Fibroblast of villous mesenchyme (primary cell): ENCODE results near the gene KCNQ1. TPM values are rescaled to one million over a fixed set of nuclear protein-coding genes. Genes with fewer than 3 reads are reported as not detected.

Experiments used
- DNase-seq: peaks from one replicate; pipeline ENCODE4 v3.0.0-alpha.2; 2010; ENCODE audit warnings: low read depth
- H3K4me3 ChIP-seq: 2 replicates; pipeline ENCODE4 v1.5.1; 2011; ENCODE audit warnings: low read depth, mild to moderate bottlenecking, low read length
- total RNA-seq: library from RNA; depleted of rRNA; stranded (reverse); fragments of >200 nt; gene quantifications from 2 replicates; pipeline ENCODE4 v1.2.3, GENCODE V29; 2012
- TF ChIP-seq, protein P1 (sequence below): IDR thresholded peaks from 2 replicates; pipeline ENCODE4 v1.5.1; 2012; ENCODE audit warnings: low read depth, mild to moderate bottlenecking, low read length; ENCODE audit not compliant: insufficient read depth

The KCNQ1 gene
- total RNA-seq, 1 donor = not detected

DNA sequence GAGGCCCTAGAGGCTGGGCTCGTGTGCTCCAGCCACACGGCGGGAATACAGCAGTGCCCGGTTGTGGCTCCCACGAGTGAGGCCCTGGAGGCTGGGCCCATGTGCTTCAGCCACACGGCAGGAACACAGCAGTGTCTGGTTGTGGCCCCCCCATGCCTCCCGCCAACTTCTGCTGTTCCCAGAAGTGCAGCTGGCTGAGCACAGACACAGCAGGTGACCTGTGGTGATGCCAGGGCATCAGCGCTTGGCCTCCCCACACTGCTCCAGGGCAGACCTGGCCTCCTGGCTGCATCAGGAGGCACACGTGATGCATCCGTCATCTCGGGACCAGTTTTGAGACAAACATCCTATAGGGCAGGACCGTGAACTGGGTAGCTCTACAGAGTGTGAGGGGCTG, 144.7 kb downstream of the KCNQ1 start:
- TF ChIP-seq, protein P1, sequence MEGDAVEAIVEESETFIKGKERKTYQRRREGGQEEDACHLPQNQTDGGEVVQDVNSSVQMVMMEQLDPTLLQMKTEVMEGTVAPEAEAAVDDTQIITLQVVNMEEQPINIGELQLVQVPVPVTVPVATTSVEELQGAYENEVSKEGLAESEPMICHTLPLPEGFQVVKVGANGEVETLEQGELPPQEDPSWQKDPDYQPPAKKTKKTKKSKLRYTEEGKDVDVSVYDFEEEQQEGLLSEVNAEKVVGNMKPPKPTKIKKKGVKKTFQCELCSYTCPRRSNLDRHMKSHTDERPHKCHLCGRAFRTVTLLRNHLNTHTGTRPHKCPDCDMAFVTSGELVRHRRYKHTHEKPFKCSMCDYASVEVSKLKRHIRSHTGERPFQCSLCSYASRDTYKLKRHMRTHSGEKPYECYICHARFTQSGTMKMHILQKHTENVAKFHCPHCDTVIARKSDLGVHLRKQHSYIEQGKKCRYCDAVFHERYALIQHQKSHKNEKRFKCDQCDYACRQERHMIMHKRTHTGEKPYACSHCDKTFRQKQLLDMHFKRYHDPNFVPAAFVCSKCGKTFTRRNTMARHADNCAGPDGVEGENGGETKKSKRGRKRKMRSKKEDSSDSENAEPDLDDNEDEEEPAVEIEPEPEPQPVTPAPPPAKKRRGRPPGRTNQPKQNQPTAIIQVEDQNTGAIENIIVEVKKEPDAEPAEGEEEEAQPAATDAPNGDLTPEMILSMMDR = no peak
- no peak for DNase-seq
- no peak overlapping the region for H3K4me3 ChIP-seq

DNA sequence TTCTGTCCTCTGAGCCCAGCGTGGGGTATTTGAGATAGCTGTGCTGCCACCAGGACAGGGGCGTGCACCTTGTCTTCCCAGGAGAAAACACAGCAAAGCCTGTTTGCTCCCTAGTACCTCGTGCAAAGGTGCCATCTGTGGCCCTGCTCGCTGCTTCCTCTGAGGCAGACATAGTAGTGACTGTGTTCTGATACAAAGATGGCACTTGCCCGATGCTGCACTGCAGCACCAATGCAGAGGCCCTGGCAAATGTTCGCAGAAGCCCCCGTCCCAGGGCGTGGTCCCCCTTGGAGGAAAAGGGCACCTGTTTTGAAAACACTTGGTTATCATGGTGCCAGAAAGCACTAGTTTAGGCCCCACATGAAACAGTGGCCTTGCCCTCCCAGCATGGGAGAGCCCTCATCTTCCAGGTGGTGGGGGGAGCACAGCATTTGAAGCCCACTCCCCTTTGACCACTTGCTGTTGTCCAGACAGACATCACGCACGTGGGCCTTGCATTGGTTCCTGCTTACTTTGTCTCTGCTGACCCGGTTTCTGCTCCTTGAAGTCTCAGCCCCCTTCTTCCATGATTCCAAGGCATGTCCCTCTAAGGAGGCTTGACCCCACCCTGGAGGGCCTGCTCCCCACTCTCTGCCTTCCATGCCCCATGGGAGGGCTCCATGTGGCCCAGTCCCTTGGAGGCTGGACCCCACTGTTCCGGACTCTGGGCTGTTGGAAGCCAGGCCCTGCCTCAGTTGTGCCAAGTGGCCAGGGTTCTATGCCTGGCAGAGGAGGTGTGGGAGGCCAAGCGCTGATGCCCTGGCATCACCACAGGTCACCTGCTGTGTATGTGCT, 145.5 kb downstream of the KCNQ1 start:
- H3K4me3 ChIP-seq = no peak overlapping the region
- TF ChIP-seq, protein P1 = no peak
- no peak for DNase-seq

DNA sequence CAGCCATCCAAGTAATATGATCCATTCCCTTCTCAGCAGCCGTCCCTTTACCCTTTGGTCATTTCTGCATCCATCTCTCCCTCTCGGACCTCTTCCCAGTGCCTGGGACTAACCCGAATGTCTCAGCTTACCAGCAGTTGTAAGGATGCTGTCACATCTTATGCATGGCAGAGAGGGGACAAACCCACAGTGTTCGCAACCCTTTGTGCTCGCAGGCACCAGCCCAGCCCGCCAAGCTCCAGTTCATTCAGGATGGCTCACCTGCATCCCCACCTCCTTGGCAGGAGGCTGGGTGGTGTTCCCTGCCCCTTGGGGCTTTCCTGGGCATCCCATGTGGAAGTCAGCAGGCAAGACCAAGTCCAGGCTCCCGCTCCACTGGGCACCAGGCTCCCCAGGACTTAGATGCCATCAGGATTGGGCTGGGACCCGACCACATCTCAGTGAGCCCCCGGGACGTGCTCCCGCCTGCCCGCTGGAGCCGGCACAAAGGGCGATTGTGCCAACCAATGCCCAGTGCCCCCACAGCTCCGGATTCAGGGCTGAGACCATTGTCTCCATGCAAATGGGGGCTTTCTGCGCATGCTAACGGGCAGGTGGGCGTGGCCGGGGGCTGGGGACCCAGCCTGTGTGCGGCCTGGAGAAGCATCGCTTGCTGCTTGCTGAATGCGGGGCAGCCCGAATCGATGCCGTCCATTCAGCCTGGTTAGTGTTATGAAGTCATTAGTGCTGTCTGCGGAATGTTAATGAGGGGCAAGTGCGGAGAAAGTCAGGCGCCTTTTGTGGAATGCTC, 146.4 kb downstream of the KCNQ1 start:
- TF ChIP-seq, protein P1 = no peak
- no peak overlapping the region for H3K4me3 ChIP-seq
- no peak for DNase-seq

DNA sequence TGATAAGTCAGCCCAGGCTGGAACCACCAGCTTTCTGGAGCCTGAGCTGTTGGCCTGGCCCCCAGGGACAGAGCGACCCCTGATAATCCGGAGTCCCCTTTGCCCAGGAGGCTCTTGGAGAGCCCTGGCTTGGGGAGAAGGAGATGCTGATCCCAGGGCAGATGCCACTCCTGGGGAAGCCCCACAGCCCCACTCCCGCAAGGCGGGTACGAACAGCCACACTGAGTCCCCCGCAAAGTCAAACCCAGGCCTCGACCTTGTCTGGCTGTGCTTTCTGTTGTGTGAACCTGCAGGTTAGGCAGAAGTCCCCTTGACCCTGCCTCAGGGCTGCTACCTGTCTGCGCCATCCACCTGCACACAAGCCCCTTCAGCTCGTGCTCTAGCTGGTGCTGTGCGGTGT, 147.0 kb downstream of the KCNQ1 start:
- no peak for DNase-seq
- TF ChIP-seq, protein P1 = no peak
- no peak overlapping the region for H3K4me3 ChIP-seq

DNA sequence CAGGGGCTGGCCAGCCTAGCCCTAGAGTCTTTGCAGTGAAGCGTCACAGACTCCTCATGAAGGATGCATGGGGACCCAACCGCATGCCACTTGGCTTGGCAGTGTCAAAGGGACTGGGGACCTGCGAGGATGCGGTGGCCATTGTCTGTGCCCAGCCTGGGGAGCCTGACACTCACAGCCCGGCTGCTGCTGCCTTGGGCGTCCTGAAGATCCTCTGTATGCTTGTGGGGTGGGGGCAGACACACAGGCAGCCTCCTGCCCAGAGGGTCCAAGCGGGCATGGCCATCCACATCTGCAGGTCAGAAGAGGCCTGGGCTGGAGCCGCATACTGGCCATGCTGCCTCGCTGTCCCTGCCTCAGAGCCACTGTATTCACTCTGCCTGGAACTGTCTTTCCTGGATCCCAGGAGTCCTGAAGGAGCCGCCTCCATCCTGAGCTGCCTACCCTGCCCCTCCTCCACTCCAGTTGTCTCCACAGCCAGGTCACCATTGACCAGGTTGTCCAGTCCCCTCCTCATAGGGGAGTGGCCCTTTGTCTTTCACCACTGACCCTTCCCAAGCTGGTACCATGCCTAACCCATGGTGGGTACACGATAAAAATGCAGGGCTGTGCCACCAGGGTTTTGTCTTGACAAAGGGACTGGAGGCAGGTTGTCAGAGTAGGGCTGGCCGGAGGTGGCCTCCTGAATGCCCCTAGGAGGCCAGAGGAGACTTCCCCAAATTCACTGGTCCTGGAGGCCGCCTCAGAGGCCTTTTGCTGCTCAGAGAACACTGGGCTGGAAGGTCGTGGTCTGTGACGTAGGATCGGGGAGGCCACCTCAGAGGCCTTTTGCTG, 148.0 kb downstream of the KCNQ1 start:
- no peak for DNase-seq
- no peak overlapping the region for H3K4me3 ChIP-seq
- TF ChIP-seq, protein P1 = no peak

DNA sequence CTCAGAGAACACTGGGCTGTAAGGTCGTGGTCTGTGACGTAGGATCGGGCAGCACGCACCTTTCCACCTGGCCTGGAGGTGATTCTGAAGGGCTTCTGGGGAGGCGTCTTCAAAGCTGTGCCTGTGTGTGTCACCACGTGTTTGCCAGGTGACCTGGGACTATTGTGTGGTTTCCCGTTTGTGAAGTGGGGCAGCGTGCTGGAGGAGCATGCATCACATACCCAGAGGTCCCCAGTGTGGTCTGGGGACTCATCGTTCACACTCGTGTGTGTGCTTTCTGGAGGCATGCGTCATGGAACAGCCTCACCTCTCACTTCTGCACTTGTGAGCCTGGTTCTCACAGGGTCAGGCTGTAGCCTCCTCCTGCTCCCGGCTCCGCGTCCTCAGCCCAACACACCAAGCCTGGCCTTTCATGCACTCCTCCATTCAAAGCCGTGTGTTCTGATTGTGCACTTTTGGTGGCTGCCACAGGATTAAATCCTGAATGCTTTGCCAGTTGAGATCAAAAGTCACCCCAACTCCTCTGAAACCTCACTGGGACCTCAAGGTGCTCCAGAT, 148.7 kb downstream of the KCNQ1 start:
- TF ChIP-seq, protein P1 = no peak
- no peak overlapping the region for H3K4me3 ChIP-seq
- DNase-seq = no peak
